Keratinocyte (primary cell): ENCODE data around the gene FGF7. TPM values are rescaled to one million over a fixed set of nuclear protein-coding genes. Genes with fewer than 3 reads are reported as not detected.

Experiments used
- DNase-seq: peaks from one replicate; pipeline ENCODE4 v3.0.0-alpha.2; 2011; ENCODE audit warnings: low read depth, missing footprints, low spot score
- FAIRE-seq: peaks from 2 replicates; lab custom pipeline; 2011; peaks lifted over from hg19 to GRCh38; lab: Jason Lieb, UNC
- H2AFZ ChIP-seq: 2 replicates; pipeline ENCODE4 v1.6.0; 2012; ENCODE audit warnings: low read length, control low read depth, inconsistent platforms; ENCODE audit not compliant: control insufficient read depth
- H3K27ac ChIP-seq: 2 replicates; pipeline ENCODE4 v1.5.1; 2011; ENCODE audit warnings: low read length; ENCODE audit not compliant: control insufficient read depth, insufficient read depth
- H3K27me3 ChIP-seq: 3 replicates; pipeline ENCODE4 v1.6.0; 2011; ENCODE audit warnings: low read length; ENCODE audit not compliant: control insufficient read depth, insufficient read depth; ENCODE audit errors: extremely low read depth
- H3K36me3 ChIP-seq, 2 experiments: 2 replicates in 1 of 2; 3 replicates in 1 of 2; pipeline ENCODE4 v1.5.1; 2011; ENCODE audit warnings: low read length in 2 of 2, mild to moderate bottlenecking in 1 of 2; ENCODE audit not compliant: control insufficient read depth in 2 of 2, insufficient read depth in 2 of 2; ENCODE audit errors: extremely low read depth in 1 of 2
- H3K4me1 ChIP-seq: 3 replicates; pipeline ENCODE4 v1.5.1; 2011; ENCODE audit warnings: low read length; ENCODE audit not compliant: control insufficient read depth, insufficient read depth; ENCODE audit errors: extremely low read depth
- H3K4me2 ChIP-seq: 3 replicates; pipeline ENCODE4 v1.6.0; 2011; ENCODE audit warnings: low read depth, low read length; ENCODE audit not compliant: control insufficient read depth, insufficient read depth; ENCODE audit errors: extremely low read depth
- H3K4me3 ChIP-seq, 3 experiments: fragments of 200-600 bp in 1 of 3; sonication (generic) in 1 of 3; 2 replicates in 2 of 3; 3 replicates in 1 of 3; pipeline ENCODE4 v1.5.1; 2011 to 2016; ENCODE audit warnings: low read length in 3 of 3, mild to moderate bottlenecking in 3 of 3, control low read depth in 2 of 3, inconsistent platforms in 1 of 3, low read depth in 1 of 3, mixed read lengths in 1 of 3, mixed run types in 1 of 3, moderate library complexity in 1 of 3; ENCODE audit not compliant: control insufficient read depth in 2 of 3, insufficient read depth in 2 of 3; ENCODE audit errors: extremely low read depth in 1 of 3
- H3K79me2 ChIP-seq: 2 replicates; pipeline ENCODE4 v1.6.0; 2012; ENCODE audit warnings: low read length; ENCODE audit not compliant: control insufficient read depth, insufficient read depth
- H3K9ac ChIP-seq: 3 replicates; pipeline ENCODE4 v1.6.0; 2011; ENCODE audit warnings: low read length; ENCODE audit not compliant: control insufficient read depth, insufficient read depth; ENCODE audit errors: extremely low read depth
- H3K9me1 ChIP-seq: 3 replicates; pipeline ENCODE4 v1.6.0; 2011; ENCODE audit warnings: low read length; ENCODE audit not compliant: control insufficient read depth, insufficient read depth; ENCODE audit errors: extremely low read depth
- H3K9me3 ChIP-seq: 2 replicates; pipeline ENCODE4 v1.5.1; 2012; ENCODE audit warnings: low read depth, low read length; ENCODE audit not compliant: control insufficient read depth
- H4K20me1 ChIP-seq: 3 replicates; pipeline ENCODE4 v1.6.0; 2011; ENCODE audit warnings: low read length; ENCODE audit not compliant: control insufficient read depth, insufficient read depth; ENCODE audit errors: extremely low read depth
- CTCF ChIP-seq, 3 experiments: IDR thresholded peaks in 1 of 3; conservative IDR thresholded peaks in 1 of 3; optimal IDR thresholded peaks in 1 of 3; 2 replicates in 2 of 3; 3 replicates in 1 of 3; pipeline versions ENCODE3 to v1.5.1; 2011; ENCODE audit warnings: low read length in 3 of 3, mild to moderate bottlenecking in 3 of 3, moderate library complexity in 2 of 3, control low read depth in 1 of 3, inconsistent platforms in 1 of 3; ENCODE audit not compliant: insufficient read depth in 2 of 3; ENCODE audit errors: extremely low read depth in 1 of 3
- EZH2 ChIP-seq: IDR thresholded peaks from one replicate; pipeline ENCODE4 v1.6.1; 2012; ENCODE audit warnings: inconsistent platforms, mild to moderate bottlenecking, low read length, moderate library complexity
- dilution Hi-C: fragments of 300-500 bp; cut with MboI; formaldehyde crosslinking; loops from one replicate; pipeline ENCODE4 v1.7.0; 2020; ENCODE audit warnings: low sequenced_read_pairs; ENCODE audit not compliant: extremely low pct_ligation_motif_present
- polyA plus RNA-seq, 5 experiments: library from polyadenylated mRNA; depleted of rRNA in 3 of 5; stranded (reverse) in 3 of 5; stranded (forward) in 1 of 5; unstranded in 1 of 5; fragments of >200 nt; gene quantifications; 1 replicate in 1 of 5; 2 replicates in 3 of 5; 3 replicates in 1 of 5; pipeline versions ENCODE4 v1.2.1 to v1.2.3, GENCODE V29; 2011 to 2012; ENCODE audit warnings: missing spikeins in 2 of 5, low read depth in 1 of 5, low replicate concordance in 1 of 5

Gene FGF7
- polyA plus RNA-seq, 1 donor (not counting 4 experiments of a cell fraction or from before 2014, with no cell fraction given): not detected

DNA sequence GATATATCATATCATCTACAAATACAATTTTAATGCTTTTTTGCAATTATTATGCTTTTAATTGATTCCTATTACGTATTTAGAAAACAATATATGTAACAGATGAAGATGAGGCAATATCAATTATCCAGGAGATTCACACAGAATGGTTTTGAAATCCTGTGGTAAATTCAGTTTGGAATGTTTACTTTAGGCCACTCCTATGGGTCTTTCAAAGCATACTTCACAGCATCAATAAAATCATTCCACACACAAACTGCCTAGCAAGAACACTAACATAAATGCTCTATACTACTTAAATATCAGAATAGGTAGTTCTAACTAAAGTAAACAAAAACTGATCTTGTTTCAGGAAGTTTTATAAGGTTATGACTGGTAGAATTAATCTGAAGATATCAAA is 107.0 kb downstream of the FGF7 start:
- dilution Hi-C loops: no loop called here
- Histone ChIP-seq H3K4me1 (no peaks in the 10 kb centered on the region), H3K9me3 (no peaks in the 10 kb centered on the region), H2AFZ (no peak overlapping the region), H3K27ac (no peak overlapping the region), H3K4me2 (no peak overlapping the region), H3K27me3 (no peaks in the 10 kb centered on the region), H3K4me3 (no peak overlapping the region), H3K79me2 (no peaks in the 10 kb centered on the region), H4K20me1 (no peaks in the 10 kb centered on the region), H3K9ac (no peak overlapping the region), H3K9me1 (no peaks in the 10 kb centered on the region), H3K36me3 (no peaks in the 10 kb centered on the region)
- FAIRE-seq (no peak), DNase-seq (no peak)
- TF ChIP-seq EZH2: no peak
- TF ChIP-seq CTCF (optimal IDR thresholded peaks at IDR 0.05 in 1 of 3, IDR thresholded peaks at IDR 0.05 in 1 of 3, conservative IDR thresholded peaks at IDR 0.05 in 1 of 3; ENCODE audit: extremely low read depth in 1 of 3, insufficient read depth in 2 of 3, low read length in 3 of 3): no peak

Other genes starting within 250 kb of the FGF7 start
- 3.7 to 7.2 TPM (median 7.2 TPM) in 3 replicates for gene FAM227B, start 197.6 kb downstream of the FGF7 start, polyA plus RNA-seq
- gene DTWD1, start 197.8 kb downstream of the FGF7 start, polyA plus RNA-seq: 15.5 to 25.2 TPM (median 16.8 TPM) in 3 replicates